HG02571 (cell line): ENCODE measurements around the gene GALNT6.

Source experiments
- ATAC-seq: cut with Tn5 transposase; IDR thresholded peaks from one replicate; pipeline ENCODE4 v1.9.1; 2021; ENCODE audit warnings: mild to moderate bottlenecking, moderate library complexity; ENCODE audit not compliant: unreplicated experiment

GALNT6 gene

GRCh38 chr12:51405801-51406207 lies 14.6 kb upstream of the GALNT6 start:
- ATAC-seq = no peak

DNA sequence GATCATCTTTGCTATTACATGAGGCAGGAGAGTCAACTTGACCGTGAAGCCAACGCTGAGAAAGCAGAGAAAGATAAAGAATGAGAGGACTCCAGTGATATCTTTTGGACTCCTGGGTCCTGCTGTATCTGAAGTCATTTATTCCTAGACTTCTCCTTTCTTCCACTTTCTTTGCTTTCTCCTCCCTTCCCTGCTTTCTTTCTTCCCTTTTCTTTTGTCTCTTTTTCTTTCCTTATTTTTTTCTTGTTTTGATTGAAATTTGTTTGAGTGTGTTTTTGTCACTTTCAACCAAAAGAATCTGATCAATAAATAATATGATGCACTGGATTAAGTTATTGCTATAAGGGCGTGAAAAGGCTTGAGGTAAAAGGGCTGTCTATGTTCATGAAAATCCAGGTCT lies 13.4 kb upstream of the GALNT6 start:
- ATAC-seq = no peak

- ATAC-seq = no peak
Observed at GRCh38 chr12:51403681-51404136, 12.5 kb upstream of the GALNT6 start.

- ATAC-seq = no peak
Observed at GRCh38 chr12:51403159-51403558, 12.0 kb upstream of the GALNT6 start.

DNA sequence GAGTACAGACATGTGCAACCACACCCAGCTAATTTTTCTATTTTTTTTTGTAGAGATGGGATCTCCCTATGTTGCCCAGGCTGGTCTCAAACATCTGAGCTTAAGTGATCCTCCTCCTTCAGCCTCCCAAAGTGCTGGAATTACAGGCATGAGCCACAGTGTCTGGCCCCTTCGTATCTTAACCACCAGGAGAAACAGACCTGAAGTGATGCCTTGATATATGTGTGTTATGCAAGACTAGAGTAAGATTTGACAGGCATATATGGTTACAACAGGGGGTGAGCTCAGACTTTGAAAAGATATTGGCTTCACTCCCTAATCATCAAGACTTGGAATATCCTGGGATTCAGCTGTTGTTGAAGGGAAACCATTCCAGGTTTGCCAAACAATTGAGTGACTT lies 10.7 kb upstream of the GALNT6 start:
- ATAC-seq = no peak

DNA sequence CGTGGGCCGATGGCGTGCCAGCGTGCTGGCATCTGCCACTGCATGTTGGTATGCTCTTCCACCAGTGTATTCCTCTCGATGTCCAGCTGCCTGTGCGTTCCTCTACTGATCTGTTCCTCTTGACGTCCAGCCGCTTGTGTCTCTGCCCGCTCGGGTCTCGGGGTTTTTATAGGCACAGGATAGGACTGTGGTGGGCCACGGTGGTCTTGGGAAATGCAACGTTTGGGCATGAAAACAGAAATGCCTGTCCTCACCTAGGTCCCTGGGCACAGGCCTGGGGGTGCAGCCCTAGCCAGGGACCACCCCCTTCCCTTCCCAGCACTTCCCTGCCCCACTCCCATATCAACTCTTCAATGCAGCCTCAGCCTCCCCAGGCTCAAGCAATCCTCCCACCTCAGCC lies 10.3 kb upstream of the GALNT6 start:
- no peak for ATAC-seq

GRCh38 chr12:51401020-51401419 lies 9.8 kb upstream of the GALNT6 start:
- no peak for ATAC-seq

DNA sequence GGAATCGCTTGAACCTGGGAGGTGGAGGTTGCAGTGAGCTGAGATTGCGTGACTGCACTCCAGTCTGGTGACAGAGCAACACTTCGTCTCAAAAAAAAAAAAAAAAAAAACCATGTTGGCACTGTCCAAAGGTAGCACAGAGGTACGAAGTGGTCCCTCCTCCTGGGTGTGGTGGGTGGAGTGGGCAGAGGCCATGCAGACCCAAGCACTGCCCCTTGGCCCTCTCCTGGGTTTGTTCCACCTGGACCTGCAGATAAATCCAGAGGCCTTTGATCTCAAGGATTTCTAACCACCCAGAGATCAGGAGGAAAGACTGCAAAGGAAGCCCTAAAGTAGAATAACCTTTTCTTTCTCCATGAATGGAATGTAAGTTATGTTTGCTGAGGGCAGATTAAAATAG lies 8.7 kb upstream of the GALNT6 start:
- no peak for ATAC-seq

DNA sequence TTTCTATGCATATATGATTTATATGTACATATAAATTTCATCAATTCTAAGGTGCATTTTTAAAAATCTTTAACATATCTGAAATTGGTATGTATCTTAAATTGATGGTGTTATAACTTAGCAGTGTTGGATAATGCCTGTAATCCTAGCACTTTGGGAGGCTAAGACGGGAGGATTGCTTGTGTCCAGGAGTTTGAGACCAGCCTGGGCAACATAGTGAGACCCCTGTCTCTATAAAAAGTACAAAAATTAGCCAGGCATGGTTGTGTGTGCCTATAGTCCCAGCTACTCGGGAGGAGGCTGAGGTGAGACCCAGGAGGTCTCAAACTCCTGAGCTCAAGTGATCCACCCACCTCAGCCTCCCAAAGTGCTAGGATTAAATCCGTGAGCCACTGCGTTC lies 6.5 kb upstream of the GALNT6 start:
- ATAC-seq = no peak

DNA sequence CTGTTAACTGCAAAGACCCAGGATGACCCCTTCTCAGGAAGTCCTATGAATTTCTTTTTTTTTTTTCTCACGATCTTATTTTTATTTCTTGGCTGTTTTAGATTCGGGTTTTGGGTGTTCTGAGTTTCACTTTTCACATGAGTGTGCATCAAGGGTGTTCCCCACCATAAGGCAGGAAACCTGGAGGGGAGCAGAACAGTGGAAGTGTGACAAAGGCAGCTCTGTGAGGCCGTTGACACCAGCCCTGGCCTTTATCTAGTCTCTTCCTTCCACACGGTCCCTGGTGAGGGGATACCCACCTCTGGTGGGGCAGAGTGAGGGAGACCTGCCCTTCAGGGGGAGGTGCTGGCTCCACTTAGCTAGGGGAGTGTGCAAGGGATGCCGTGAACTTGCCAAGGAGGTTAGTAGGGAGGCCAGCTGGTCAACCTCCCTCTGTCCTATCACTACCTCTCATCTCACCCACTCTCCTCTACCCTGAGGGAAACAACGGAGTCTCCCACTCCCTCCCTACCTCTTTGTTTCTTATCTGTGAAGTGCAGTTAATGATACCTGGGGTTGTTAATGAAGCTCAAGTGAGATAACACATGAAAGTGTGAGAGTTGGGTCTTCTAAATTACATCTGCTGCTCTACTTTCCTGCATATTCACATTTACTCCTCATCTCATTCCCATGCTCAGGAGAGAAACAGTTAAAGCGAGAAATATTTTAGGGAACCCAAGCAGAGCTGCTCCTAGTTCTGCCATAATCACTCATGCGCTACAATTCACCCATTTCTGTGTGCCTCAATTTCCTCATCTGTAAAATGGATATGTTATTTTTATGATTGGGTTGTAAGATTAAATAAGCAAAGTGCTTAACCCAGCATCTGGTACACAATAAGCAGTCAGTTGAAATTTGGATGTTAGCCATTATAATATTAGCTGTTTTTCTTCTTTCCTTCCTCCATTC lies 4.4 kb upstream of the GALNT6 start:
- ATAC-seq = no peak

DNA sequence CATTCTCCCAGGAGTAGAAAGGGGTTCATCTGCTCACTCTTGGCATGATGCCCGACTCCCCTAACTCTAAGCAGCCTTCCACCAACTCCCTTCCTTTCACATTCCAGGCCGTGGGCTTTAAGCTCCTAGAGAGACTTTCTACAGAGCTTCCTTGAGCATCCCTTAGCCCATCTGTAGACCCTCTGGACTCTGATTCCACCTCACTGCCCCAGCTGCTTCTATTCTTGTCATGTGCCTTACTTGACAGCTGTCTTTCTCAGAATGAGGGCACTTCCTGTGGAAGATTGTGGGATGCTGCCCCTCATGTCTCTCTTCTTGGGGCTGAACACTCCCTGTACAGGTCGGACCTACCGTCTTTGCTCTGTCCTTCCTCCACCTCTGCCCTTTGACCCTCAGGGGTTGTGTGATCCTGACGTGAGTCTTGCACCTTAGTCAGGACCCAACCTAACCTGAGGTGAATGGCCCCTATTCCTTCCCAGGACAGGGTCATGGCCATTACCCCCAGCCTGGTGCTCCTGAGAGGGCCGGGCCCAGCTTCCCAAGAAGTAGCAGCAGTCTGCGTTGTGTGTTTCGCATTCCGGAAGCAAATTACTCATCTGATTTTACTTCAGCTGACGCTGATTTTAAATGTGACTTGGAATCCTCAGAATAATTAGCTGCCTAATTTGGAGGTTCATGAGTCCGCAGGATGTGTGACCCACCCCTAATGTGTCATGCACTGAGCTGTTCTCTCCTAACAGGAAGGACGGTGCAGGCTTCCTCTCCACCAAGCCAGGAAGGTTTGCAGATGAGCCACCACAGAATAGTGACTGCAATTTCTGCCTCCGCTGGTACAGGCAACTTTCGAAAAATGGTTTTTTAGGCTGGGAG lies 2.7 kb upstream of the GALNT6 start:
- ATAC-seq = no peak

GRCh38 chr12:51392556-51393237 lies 1.5 kb upstream of the GALNT6 start:
- ATAC-seq = peak; percentile 29

DNA sequence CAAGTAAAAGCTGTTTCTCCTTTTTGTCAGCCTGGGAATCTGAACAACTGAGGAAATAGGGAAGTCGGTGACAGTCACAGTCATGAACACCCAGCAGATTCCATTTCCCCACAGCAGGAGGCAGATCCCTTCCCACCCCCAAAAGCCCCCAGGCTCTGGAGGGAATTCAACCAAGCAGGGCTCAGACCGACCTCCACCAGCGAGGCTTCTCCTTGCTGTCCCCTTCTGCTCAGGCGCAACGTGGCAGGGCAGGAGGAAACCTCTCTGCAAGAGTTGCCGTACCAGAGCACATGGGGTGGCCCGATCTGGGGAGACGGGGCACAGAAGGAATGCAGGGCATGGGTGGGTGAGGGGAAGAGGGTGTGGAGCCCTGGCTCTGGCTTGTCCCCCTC lies 319 bp downstream of the GALNT6 start:
- peak; percentile 9 for ATAC-seq

DNA sequence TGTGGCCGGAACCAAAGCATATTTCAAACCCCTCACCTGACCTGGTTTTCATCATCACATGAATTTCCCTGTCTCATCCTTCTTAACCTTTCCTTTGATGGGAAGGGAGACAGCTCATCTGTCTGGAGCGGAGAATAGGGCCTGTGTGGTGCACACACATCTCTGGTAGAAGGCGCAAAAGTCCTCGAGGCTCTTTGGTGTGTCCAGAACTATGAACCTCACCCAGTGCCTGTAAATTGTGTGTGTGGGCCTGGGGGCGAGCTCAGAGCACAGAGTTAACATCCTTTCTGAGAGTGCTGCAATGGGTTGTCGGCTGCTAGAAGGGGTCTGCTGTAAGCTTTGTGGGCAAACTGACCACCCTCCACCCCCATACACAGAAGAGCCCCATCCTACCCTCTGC lies 749 bp downstream of the GALNT6 start:
- ATAC-seq = no peak

DNA sequence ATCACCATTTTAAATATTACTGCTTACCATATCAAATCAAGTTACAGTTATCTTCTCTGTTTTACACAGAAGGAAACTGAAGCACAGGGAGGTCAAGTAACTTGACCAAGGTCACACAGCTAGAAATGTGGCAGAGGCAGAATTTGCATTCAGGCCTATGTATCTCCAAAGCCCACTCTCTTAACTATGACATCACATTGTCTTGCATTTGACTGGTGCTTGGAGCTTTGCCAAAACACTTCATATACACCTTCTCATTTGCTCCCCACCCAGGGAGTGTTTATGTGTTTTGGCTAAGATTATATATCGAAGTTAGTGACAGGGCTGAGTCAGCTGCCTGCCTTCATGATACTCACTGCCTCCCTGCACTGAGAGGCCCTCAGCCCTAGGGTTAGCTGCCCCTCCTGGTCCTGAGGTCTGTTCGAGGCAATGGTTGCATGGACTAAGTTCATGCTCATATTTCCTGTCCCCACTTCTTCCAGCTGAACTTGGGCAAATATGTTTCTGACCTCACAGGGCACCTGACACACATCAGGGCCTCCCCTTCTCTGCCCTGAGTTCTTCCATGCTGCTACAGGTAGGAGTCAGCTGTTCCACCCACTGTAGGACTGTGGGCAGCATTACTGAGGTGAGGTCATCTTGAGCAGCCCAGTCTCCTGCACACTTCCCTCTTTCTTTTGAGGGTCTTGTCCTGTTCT lies 1.8 kb downstream of the GALNT6 start:
- ATAC-seq = no peak

- ATAC-seq = no peak
Observed at GRCh38 chr12:51388846-51389245, 2.4 kb downstream of the GALNT6 start.

DNA sequence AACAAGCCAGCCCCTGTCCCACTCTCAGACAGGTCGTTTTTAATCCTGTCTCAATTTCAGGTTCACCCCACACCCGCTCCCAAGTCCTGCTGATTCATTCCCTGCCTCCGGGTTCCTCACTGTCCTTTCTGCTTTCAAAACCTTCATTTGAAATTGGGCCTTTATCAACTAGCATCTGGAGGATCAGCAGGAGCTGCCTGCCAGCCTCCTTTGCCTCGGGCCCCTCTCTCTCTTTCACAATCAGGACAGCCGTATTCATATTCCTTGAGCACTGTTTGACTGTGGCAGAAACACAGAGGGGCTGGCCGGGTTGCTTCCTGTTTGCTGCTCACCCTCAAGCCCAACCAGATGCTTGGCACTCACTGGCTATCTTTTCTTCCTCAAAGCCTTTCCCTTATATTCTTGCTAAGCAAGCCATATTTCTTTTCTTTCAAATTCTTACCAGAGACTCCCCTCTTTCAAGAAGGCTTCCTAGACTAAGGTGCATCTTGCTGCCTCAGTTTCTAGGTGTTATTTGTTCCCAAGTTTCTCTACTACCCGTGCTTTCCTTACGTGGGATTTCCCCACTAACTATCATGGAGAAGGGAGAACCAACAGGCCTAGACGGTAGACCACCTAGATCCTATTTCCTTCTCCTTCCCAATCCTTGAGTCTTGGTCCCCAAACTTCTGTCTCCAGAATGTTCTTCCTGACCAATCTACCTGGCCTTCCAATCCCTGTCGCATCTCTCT lies 3.0 kb downstream of the GALNT6 start:
- no peak for ATAC-seq

GRCh38 chr12:51386351-51386750 lies 4.9 kb downstream of the GALNT6 start:
- ATAC-seq = no peak

DNA sequence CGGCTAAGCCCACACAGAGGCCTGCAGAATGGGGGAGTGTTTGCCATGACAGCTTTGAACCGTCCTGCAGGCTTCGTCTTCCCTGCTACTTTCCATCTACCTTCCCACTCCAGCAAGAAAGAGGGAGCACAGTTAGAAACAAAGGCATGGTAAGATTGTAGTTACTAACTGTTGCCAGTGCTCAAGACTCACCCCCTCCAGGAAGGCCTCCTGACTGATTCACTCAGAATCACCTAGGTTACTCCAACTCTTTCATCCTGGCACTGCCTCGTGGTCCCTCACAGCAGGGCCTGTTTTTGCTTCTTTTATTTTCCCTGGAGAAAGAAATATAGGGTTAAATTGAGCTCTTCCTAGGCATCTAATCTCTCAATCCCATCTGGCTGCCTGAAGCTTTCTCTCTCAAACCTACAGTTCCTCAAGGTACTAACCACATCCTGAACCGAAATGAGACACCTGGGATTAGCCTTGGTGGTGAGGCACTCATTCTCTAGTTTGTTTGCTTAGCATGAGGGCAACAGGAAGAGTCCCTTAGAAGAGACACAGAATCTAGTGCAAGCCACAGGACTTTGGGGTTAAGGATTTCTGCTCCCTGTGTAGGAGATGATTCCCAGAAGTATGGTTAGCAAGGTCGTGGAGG lies 7.8 kb downstream of the GALNT6 start:
- no peak for ATAC-seq
